Epithelial cell of proximal tubule (primary cell): Measurements from ENCODE around the gene KIF26B. TPM values are rescaled to one million over a fixed set of nuclear protein-coding genes. Genes with fewer than 3 reads are reported as not detected.
"Not testable (repeated sequence)": the region's sequence is repeated elsewhere in the genome, so short reads cannot be mapped to it uniquely, and the experiment has no call there.

Experiments
- DNase-seq: peaks from one replicate; pipeline ENCODE4 v3.0.0-alpha.2; 2011; ENCODE audit warnings: low read depth
- H3K4me3 ChIP-seq: 2 replicates; pipeline ENCODE4 v1.5.1; 2011; ENCODE audit warnings: low read depth, mild to moderate bottlenecking, low read length
- CTCF ChIP-seq: conservative IDR thresholded peaks from 2 replicates; pipeline ENCODE4 v1.5.1; 2012; ENCODE audit warnings: low read depth, mild to moderate bottlenecking, low read length
- total RNA-seq: library from RNA; depleted of rRNA; stranded (reverse); fragments of >200 nt; gene quantifications from 2 replicates; pipeline ENCODE4 v1.2.3, GENCODE V29; 2015

Gene KIF26B
- total RNA-seq, 1 donor from 2014 or later, result 2.8 TPM

GRCh38 chr1:245691897-245692296 lies 537.1 kb downstream of the KIF26B start:
- H3K4me3 ChIP-seq, result no peak overlapping the region
- no peak for DNase-seq
- TF ChIP-seq CTCF, result no peak

DNA sequence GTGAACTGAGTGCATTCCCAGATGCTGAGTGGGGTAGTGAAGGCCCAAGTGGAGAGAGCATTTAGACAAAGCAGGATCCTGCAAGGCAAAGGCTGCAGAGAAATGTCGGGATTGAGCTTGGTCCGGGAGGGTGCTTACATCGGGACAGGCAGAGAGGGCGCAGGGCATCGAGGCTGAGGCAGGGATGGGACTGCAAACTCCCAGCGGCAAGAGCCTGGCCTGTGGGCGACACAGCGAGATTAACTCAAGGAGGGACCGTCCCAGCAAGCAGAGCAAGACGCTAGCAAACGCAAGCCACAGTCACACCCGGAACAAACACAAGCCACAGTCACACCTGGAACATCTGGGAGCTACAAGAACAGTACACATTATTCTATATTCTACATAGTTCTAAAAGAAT lies 537.5 kb downstream of the KIF26B start:
- no peak overlapping the region for H3K4me3 ChIP-seq
- no peak for DNase-seq
- TF ChIP-seq CTCF, result no peak

DNA sequence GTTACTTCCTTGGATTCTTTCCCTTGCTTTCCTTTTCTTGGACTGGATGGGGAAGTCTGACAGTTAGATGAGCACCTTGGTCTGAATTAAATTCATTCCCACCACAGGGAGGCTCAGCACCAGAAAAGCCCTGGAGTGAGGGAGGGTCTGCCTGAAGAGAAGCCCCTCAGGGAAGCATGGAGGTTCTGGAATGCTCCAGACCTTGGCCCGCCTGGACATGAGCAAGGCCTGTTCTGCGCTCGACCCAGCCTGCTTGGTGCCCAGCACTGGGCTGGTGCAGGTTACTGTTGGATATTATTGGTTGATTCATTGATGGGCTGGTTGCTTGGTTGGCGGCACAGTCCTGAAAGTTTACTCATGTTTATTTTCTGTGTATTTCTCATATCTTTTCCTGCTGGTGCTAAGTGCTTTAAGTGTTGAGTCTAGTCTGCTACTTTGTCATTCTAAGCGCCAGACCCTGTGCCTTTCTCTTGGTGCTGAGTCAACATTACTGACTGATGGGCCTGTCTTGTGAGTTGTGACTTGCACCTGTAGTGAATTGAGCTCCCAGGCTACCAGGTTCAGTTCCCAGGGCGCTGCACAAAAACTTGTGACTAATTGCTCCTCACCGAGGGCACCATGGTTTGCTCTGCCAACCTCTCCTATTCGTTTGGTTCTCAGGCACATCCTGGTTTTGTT lies 538.5 kb downstream of the KIF26B start:
- H3K4me3 ChIP-seq, result no peak overlapping the region
- DNase-seq, result no peak
- TF ChIP-seq CTCF, result no peak

DNA sequence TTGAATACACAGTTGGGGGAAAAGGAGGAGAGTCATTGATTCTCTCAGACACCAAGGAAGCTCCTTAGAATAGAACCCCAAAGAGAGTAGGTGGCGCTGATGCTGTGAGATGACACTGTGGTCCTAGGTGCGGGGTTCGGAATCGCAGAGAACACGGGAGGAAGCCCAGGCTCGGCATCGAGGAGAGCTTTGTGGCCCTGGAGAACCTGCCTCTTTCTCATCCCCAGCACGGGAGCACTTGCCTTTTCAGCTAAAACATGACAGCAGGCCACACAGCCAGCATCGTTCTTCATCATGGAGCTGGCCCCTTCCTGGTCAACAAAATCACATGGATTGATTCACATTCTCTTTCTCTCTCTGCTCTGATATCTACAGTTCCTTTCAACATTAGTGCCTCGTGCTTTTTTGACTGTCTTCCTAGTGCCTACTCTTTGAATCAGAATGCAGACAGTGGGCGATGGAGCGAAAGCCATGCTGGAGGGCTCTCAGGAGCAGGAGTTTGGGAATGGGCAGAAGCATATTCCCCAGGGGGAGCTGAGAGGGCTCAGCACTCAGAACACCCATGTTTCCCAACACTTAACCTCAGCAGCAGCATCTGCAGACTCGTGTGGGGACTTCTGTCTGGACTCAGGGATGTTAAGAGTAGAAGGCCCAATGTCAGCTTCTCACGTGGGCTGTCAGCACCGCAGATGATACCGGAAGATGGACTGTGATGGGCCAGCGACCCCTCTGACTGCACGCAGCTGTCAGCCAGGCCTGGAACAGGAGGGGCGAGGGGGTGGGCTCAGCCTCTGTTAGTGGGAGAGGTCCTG lies 539.4 kb downstream of the KIF26B start:
- no peak for TF ChIP-seq CTCF
- no peak overlapping the region for H3K4me3 ChIP-seq
- no peak for DNase-seq

DNA sequence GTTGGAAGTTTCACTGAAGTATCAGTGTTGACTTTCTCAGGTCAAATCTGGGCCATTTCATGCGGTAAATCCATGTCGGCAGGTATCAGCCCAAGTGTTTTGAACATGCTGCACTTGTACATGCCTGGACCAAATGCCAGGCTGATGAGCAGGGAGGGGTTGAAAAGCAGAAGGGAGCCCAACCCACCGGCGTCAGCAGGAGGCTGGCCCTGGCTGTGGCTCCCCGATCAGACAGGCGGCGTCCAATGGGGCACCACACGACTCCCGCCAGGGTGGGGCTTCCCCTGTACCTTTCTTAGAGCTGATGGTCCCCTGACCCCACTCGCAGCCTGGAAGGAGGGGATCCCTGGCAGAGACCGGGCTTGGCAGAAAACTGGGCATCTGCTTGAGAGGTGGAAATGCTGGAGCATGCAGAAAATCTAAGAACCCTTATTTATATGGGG lies 540.0 kb downstream of the KIF26B start:
- H3K4me3 ChIP-seq, result no peak overlapping the region
- DNase-seq, result no peak
- TF ChIP-seq CTCF, result no peak

DNA sequence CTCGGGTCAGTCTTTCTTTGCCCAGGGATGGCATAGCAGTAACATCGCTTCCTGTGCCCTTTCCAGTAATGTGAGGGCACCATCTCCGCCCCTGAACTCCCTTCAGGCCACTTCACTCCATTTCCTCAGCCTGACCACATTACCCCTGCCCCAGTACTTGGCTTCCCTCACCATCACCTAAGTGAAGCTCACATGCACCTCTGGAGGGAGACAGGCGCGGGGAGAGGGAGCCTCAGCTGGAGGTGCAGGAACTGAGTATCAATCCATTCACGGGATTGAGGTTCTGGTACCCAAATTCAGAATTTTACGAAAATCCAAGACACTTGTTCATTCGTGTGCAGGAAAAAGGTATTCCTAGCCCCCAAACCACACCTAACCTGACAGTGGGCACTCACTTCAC lies 540.4 kb downstream of the KIF26B start:
- no peak for DNase-seq
- TF ChIP-seq CTCF, result no peak
- H3K4me3 ChIP-seq, result no peak overlapping the region

GRCh38 chr1:245695701-245696100 lies 540.9 kb downstream of the KIF26B start:
- DNase-seq, result not testable (repeated sequence)

More at GRCh38 chr1:245695701-245696100, 540.9 kb downstream of the KIF26B start:
- H3K4me3 ChIP-seq, result not testable (repeated sequence)
